ENCODE measurements around the gene ABHD4. TPM values are rescaled to one million over a fixed set of nuclear protein-coding genes. Genes with fewer than 3 reads are reported as not detected.

Gene ABHD4, protein sequence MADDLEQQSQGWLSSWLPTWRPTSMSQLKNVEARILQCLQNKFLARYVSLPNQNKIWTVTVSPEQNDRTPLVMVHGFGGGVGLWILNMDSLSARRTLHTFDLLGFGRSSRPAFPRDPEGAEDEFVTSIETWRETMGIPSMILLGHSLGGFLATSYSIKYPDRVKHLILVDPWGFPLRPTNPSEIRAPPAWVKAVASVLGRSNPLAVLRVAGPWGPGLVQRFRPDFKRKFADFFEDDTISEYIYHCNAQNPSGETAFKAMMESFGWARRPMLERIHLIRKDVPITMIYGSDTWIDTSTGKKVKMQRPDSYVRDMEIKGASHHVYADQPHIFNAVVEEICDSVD
- 7.2 and 19.4 TPM in 2 replicates for total RNA-seq

DNA sequence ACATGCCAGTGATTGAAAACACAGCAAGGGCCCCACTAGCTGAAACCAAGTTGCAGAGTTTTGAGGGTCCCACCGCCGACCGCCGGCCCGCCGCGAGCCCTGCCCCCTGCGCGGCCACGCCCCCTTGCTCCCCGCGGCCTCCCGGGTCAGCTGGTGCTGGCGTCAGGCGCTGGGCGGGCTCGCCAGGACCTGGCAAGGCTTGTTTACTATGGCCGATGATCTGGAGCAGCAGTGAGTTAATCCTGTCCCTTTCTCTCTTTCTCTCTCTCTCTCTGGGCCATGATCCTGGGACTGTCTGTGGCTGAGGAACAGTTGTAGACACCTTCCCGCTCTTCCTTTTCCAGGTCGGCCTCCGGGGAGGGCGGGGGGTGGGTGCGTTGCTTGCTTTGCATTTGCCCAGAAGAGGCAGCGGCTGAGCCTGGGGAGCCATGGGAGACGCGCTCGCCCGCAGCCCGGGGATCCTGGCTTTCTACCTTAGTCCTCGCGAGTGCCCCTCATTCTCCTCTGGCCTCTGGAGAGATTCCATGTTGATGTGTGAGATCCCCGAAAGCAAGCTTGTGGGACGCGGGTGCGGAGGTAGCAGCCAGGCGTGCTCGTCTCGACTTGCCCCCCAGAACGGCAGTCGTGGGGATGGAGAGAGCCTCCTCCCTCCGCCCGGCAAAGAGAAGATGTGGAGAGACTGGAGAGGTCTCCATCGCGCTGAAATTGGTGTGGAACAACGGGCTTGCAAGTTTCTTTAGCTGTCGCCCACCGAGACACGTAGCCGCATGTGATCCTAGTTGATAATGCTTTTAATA is at the start of gene ABHD4:
Gene ABHD4 (plus strand): TSS at position 202 of the 797 bp plus-strand sequence. CDS start 7 bp downstream, at position 209.

DNA sequence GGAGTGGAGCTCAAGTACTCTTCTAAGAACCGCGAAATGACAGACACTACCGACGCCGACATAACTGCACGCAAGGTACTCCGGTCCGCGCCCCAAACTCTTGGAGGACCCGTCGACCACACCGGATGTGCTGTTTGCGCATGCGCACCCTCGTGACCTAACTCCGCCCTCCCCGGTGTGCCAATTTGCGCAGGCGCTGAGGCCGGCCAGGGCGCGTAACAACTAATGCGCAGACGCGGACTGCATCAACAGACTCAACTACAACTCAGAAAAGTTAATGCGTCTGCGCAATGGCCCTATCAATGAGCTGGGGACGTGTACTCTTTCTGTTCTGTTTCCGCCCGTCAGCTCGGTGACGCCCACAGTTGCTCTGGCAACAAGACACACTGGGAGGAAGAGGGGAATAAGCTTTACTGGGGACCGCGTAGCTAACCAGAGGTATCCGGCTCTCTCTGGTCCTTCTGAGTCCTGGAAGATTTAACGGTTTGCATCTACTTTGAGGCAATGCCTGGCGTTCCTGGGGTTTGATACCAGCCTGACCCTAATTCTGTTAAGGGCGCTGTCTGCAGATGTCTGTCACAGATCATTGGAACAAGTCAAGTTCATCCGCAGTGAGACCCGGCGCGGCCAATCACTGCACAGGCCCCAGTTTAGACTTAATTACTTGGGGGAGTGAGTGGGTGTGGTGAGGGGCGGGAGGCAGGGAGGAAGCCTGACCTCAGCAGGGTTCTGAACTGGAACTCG is 8.8 kb upstream of the ABHD4 start, which contains the start of gene DAD1:
Gene DAD1 (minus strand): TSS at position 129 of the 744 bp plus-strand sequence. CDS start 67 bp downstream, at position 62.

DNA sequence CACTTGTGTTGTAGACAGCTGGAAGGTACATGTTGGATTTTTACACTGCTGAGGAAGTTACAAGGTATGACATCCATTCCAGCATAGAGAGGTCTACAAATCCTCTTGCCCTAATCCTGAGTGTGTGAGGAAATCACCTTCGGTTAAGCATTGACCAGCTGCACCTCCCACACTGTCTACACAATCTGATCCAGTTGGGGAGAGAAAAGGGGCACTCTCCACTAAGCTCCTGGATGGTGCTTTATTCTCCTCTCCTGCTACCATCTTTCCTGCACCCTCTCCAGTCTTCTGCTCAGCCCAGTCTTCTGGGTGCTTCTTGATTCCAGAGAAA is 46.2 kb downstream of the ABHD4 start, which contains the start of gene OR6J1:
Gene OR6J1 (minus strand): TSS at position 48 of the 331 bp plus-strand sequence. CDS start 9,541 bp downstream, outside the sequence.

Other genes with a start within 250 kb of the ABHD4 start
- 545 and 605 TPM in 2 replicates for gene DAD1, start 9.1 kb upstream of the ABHD4 start, total RNA-seq
- gene OR6J1, start 46.1 kb downstream of the ABHD4 start, total RNA-seq = not detected in 2 replicates
- gene OXA1L, start 168.4 kb downstream of the ABHD4 start, total RNA-seq = 78.9 and 102 TPM in 2 replicates
- gene SLC7A7, start 217.1 kb downstream of the ABHD4 start, total RNA-seq = 4.1 and 7.2 TPM in 2 replicates
- 32.3 and 51.8 TPM in 2 replicates for gene MRPL52, start 231.6 kb downstream of the ABHD4 start, total RNA-seq
- gene MMP14, start 238.3 kb downstream of the ABHD4 start, total RNA-seq = 238 and 248 TPM in 2 replicates

Measured in cardiac atrium fibroblast (primary cell).